Mesenchymal stem cell (in vitro differentiated cells and primary cell): Measurements from ENCODE around the gene ISL1.

ENCODE experiments used
- DNase-seq: peaks from one replicate; pipeline ENCODE4 v3.0.0-alpha.2; 2013
- H2AFZ ChIP-seq: one replicate; pipeline ENCODE4 v1.6.1; 2013; ENCODE audit warnings: low read depth, mild to moderate bottlenecking, control low read depth, inconsistent platforms, low read length, moderate library complexity
- H2AK5ac ChIP-seq: 2 replicates; pipeline ENCODE4 v1.6.1; 2013; ENCODE audit warnings: low read length, moderate library complexity, mild to moderate bottlenecking, inconsistent platforms; ENCODE audit not compliant: severe bottlenecking
- H2BK120ac ChIP-seq: one replicate; pipeline ENCODE4 v1.6.1; 2013; ENCODE audit warnings: low read depth, mild to moderate bottlenecking, inconsistent platforms, low read length, moderate library complexity
- H2BK12ac ChIP-seq, 2 experiments: one replicate each; pipeline ENCODE4 v1.6.1; 2013; ENCODE audit warnings: inconsistent platforms in 2 of 2, low read length in 2 of 2, mild to moderate bottlenecking in 2 of 2, moderate library complexity in 2 of 2, control low read depth in 1 of 2
- H2BK15ac ChIP-seq: one replicate; pipeline ENCODE4 v1.6.1; 2013; ENCODE audit warnings: mild to moderate bottlenecking, low read depth, inconsistent platforms; ENCODE audit not compliant: poor library complexity, severe bottlenecking
- H2BK5ac ChIP-seq: 2 replicates; pipeline ENCODE4 v1.6.1; 2013; ENCODE audit warnings: low read depth, mild to moderate bottlenecking, low read length, control low read depth, inconsistent platforms; ENCODE audit not compliant: poor library complexity, severe bottlenecking
- H3K14ac ChIP-seq, 2 experiments: one replicate each; pipeline ENCODE4 v1.6.1; 2013; ENCODE audit warnings: inconsistent platforms in 2 of 2, low read length in 2 of 2, control low read depth in 1 of 2, mild to moderate bottlenecking in 1 of 2, moderate library complexity in 1 of 2
- H3K18ac ChIP-seq, 2 experiments: one replicate each; pipeline ENCODE4 v1.6.1; 2013; ENCODE audit warnings: inconsistent platforms in 2 of 2, low read length in 2 of 2, control low read depth in 1 of 2, low read depth in 1 of 2, mild to moderate bottlenecking in 1 of 2
- H3K23ac ChIP-seq, 2 experiments: one replicate each; pipeline ENCODE4 v1.6.1; 2013; ENCODE audit warnings: inconsistent platforms in 2 of 2, low read length in 2 of 2, mild to moderate bottlenecking in 2 of 2, moderate library complexity in 2 of 2, control low read depth in 1 of 2
- H3K27ac ChIP-seq: 2 replicates; pipeline ENCODE4 v1.5.1; 2013; ENCODE audit warnings: mild to moderate bottlenecking, moderate library complexity, low read length, control low read depth, inconsistent platforms; ENCODE audit not compliant: poor library complexity, severe bottlenecking
- H3K27me3 ChIP-seq, 2 experiments: 2 replicates each; pipeline versions ENCODE4 v1.6.1 to v1.7.0; 2013; ENCODE audit warnings: low read length in 2 of 2, mild to moderate bottlenecking in 2 of 2, moderate library complexity in 2 of 2, control low read depth in 1 of 2, inconsistent platforms in 1 of 2; ENCODE audit not compliant: control insufficient read depth in 1 of 2, insufficient read depth in 1 of 2
- H3K36me3 ChIP-seq, 2 experiments: 2 replicates each; pipeline versions ENCODE4 v1.6.1 to v1.7.0; 2013; ENCODE audit warnings: low read length in 2 of 2, control low read depth in 1 of 2, inconsistent platforms in 1 of 2, low read depth in 1 of 2, mild to moderate bottlenecking in 1 of 2; ENCODE audit not compliant: insufficient read depth in 2 of 2, control insufficient read depth in 1 of 2
- H3K4ac ChIP-seq, 2 experiments: one replicate each; pipeline ENCODE4 v1.6.1; 2013; ENCODE audit warnings: inconsistent platforms in 2 of 2, low read length in 2 of 2, mild to moderate bottlenecking in 2 of 2, moderate library complexity in 2 of 2, control low read depth in 1 of 2, low read depth in 1 of 2
- H3K4me1 ChIP-seq: 2 replicates; pipeline ENCODE4 v1.6.1; 2013; ENCODE audit warnings: low read depth, low read length, control low read depth; ENCODE audit not compliant: control insufficient read depth, insufficient read depth
- H3K4me2 ChIP-seq: 2 replicates; pipeline ENCODE4 v1.6.1; 2013; ENCODE audit warnings: low read length, mild to moderate bottlenecking, inconsistent platforms; ENCODE audit not compliant: poor library complexity, severe bottlenecking
- H3K4me3 ChIP-seq, 2 experiments: 2 replicates each; pipeline versions ENCODE4 v1.5.1 to v1.7.0; 2013; ENCODE audit warnings: low read length in 2 of 2, mild to moderate bottlenecking in 2 of 2, control low read depth in 1 of 2, low read depth in 1 of 2; ENCODE audit not compliant: insufficient read depth in 1 of 2
- H3K79me1 ChIP-seq: replicated peaks from 2 replicates; pipeline ENCODE4 v1.6.1; 2013; ENCODE audit warnings: mild to moderate bottlenecking, control low read depth, low read length, inconsistent platforms; ENCODE audit not compliant: poor library complexity, severe bottlenecking
- H3K9ac ChIP-seq: 2 replicates; pipeline ENCODE4 v1.7.0; 2013; ENCODE audit warnings: mild to moderate bottlenecking, low read length, moderate library complexity
- H3K9me3 ChIP-seq: 2 replicates; pipeline ENCODE4 v1.7.0; 2013; ENCODE audit warnings: mild to moderate bottlenecking, low read length; ENCODE audit not compliant: control insufficient read depth
- H4K8ac ChIP-seq: one replicate; pipeline ENCODE4 v1.6.1; 2013; ENCODE audit warnings: inconsistent platforms, mild to moderate bottlenecking, low read length, moderate library complexity
- H4K91ac ChIP-seq: one replicate; pipeline ENCODE4 v1.6.1; 2013; ENCODE audit warnings: mild to moderate bottlenecking, low read length, inconsistent platforms
- whole genome bisulfite sequencing: methylation state at CpG from one replicate; pipeline ENCODE4 v1.1.7; 2013; ENCODE audit warnings: mixed read lengths; 5-methylcytosine and 5-hydroxymethylcytosine counted together

ISL1 gene

DNA sequence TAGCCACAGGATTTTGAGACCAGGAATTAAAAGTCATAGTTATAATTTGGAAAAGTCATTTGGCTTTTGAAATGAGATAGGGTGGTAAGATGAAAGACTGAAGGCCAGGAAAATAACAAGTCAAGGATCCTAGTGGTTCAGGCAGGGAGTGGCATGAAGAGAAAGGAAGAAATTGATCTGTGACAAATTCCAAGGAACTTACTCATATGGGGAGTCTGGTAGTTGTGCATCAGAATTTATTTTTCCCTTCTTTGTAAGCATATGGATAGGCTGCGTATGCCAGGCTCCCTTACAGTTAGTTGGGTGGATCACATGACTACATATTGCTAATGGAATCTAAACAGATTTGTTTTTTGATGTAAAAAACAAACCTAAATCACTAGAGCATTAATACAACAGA lies 21.0 kb downstream of the ISL1 start:
- Histone ChIP-seq H3K9me3 (no peaks in the 10 kb centered on the region), H4K8ac (no peak overlapping the region), H2AK5ac (no peak overlapping the region), H3K18ac (no peak overlapping the region), H3K4me1 (peaks cover 3% of the 10 kb centered on the region), H3K23ac (no peak overlapping the region), H2BK5ac (no peak overlapping the region), H3K27ac (no peak overlapping the region), H3K79me1 (no peaks in the 10 kb centered on the region), H2BK120ac (no peak overlapping the region), H4K91ac (no peak overlapping the region), H3K27me3 (peaks cover 11% of the 10 kb centered on the region in 2 experiments), H3K36me3 (no peaks in the 10 kb centered on the region), H2AFZ (no peak overlapping the region), H3K9ac (no peak overlapping the region), H3K4me3 (no peak overlapping the region), H3K4me2 (no peak overlapping the region), H2BK15ac (no peak overlapping the region), H2BK12ac (no peak overlapping the region), H3K14ac (no peak overlapping the region), H3K4ac (no peak overlapping the region)
- DNase-seq = peak; percentile 21
- WGBS = no CpG with 5 or more reads among the region's 1 CpG

DNA sequence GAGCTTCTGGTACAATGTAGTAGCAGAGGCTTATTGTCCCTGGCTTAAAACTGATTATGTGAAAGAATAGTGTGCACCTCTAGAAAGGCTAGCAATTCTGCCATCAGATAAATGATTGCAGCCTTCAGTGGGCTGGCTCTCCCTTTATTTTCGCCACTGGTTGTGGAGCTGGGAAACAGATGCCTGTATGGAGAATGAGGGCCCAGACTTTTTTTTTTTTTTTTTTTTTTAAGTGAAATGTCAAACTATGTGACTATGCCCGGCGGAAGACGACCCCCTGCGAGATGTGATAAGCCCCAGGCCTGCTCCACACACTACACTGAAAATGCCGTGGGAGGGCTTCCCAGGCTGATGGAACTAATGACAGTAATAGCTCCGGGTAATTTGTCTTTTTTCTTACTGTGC lies 28.7 kb downstream of the ISL1 start:
- WGBS = 26% methylated on average over 7 of the region's 7 CpGs
- no peak overlapping the region for H2BK12ac ChIP-seq
- H3K4me1 ChIP-seq = no peaks in the 10 kb centered on the region

DNA sequence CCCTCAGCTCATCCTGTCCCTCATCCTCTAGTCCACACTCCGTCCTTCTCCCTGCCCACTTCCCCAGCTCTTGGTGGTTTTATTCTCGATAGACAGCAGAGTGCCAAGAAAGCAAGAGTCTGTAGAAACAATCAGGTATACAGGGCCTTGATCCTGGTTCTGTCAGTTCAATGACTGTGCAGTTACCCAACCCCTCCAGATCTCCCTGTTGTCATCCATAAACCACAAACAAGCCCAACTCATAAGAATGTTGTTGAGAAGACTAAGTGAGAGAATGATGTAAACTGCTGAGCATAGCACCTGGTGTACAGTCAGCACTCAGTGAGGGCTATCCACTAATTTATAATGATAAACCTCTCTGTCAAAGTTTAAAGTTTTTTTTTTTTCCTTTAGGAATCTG lies 31.3 kb downstream of the ISL1 start:
- Histone ChIP-seq H3K4ac (no peak overlapping the region), H3K9ac (no peak overlapping the region), H3K36me3 (no peaks in the 10 kb centered on the region), H3K23ac (no peak overlapping the region), H3K27ac (no peak overlapping the region), H3K4me3 (no peak overlapping the region), H3K4me2 (no peak overlapping the region), H3K79me1 (no peaks in the 10 kb centered on the region), H3K14ac (no peak overlapping the region), H3K27me3 (peaks cover 0 to 8% of the 10 kb centered on the region in 2 experiments), H2BK12ac (no peak overlapping the region), H3K9me3 (no peaks in the 10 kb centered on the region), H2BK120ac (no peak overlapping the region), H2BK15ac (no peak overlapping the region), H4K91ac (no peak overlapping the region), H4K8ac (no peak overlapping the region), H2AFZ (no peak overlapping the region), H3K18ac (no peak overlapping the region), H2AK5ac (no peak overlapping the region), H2BK5ac (no peak overlapping the region), H3K4me1 (no peaks in the 10 kb centered on the region)
- no peak for DNase-seq
- WGBS = 100% methylated on average over 2 of the region's 2 CpGs

More for the DNA sequence above, 28.7 kb downstream of the ISL1 start:
- no peak overlapping the region for H3K18ac ChIP-seq
- H4K91ac ChIP-seq = no peak overlapping the region
- H2BK5ac ChIP-seq = no peak overlapping the region
- no peak overlapping the region for H3K4me3 ChIP-seq
- H2AFZ ChIP-seq = no peak overlapping the region
- H3K4me2 ChIP-seq = no peak overlapping the region
- H3K79me1 ChIP-seq = no peaks in the 10 kb centered on the region
- no peak overlapping the region for H2BK120ac ChIP-seq
- no peak overlapping the region for H2BK15ac ChIP-seq
- no peak overlapping the region for H3K14ac ChIP-seq
- no peak overlapping the region for H2AK5ac ChIP-seq
- H3K9me3 ChIP-seq = no peaks in the 10 kb centered on the region
- H3K27ac ChIP-seq = no peak overlapping the region
- H3K27me3 ChIP-seq = peaks cover 0 to 8% of the 10 kb centered on the region in 2 experiments
- H4K8ac ChIP-seq = no peak overlapping the region
- DNase-seq = no peak
- no peak overlapping the region for H3K4ac ChIP-seq
- H3K9ac ChIP-seq = no peak overlapping the region
- H3K36me3 ChIP-seq = no peaks in the 10 kb centered on the region
- H3K23ac ChIP-seq = no peak overlapping the region

DNA sequence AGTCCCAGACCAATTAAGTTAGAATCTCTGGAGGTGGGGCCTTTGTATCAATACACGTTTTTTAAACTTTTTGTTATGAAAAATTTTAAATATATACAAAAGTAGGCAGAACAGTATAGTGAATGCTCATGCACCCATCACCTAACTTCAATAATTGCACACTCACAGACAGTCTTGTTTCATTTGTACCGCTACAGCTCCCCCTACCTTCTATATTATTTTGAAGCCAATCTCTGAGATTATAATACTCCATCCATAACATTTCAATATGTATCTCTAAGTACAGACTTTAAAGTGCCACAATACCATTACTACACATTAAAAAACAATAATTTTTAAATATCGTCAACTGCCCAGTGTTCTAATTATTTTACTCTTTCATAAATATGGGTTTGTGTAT lies 32.9 kb downstream of the ISL1 start:
- Histone ChIP-seq H3K4me2 (no peak overlapping the region), H3K9ac (no peak overlapping the region), H3K23ac (no peak overlapping the region), H2AK5ac (no peak overlapping the region), H3K18ac (no peak overlapping the region), H2BK5ac (no peak overlapping the region), H2BK12ac (no peak overlapping the region), H3K4me1 (no peaks in the 10 kb centered on the region), H3K27ac (no peak overlapping the region), H2AFZ (no peak overlapping the region), H3K4me3 (no peak overlapping the region), H3K4ac (no peak overlapping the region), H3K79me1 (no peaks in the 10 kb centered on the region), H4K91ac (no peak overlapping the region), H3K14ac (no peak overlapping the region), H2BK120ac (no peak overlapping the region), H3K36me3 (no peaks in the 10 kb centered on the region), H3K9me3 (no peaks in the 10 kb centered on the region), H2BK15ac (no peak overlapping the region), H4K8ac (no peak overlapping the region), H3K27me3 (peaks cover 0 to 4% of the 10 kb centered on the region in 2 experiments)
- 98% methylated on average over 1 of the region's 3 CpGs for WGBS
- DNase-seq = no peak
